ENCODE data around the gene DEFB129. TPM values are rescaled to one million over a fixed set of nuclear protein-coding genes. Genes with fewer than 3 reads are reported as not detected.
A peak's percentile ranks its signal among the peaks of the same experiment; 100 is the strongest.

Gene DEFB129
- total and polyA plus RNA-seq, 3 donors from 2014 or later, result not detected

GRCh38 chr20:278607-279571, 51.8 kb downstream of the DEFB129 start:
- Histone ChIP-seq H3K4me1 (peaks cover 4% of the 10 kb centered on the region), H3K36me3 (ENCODE audit: low read depth, missing control alignments) (no peaks in the 10 kb centered on the region), H3K27me3 (no peaks in the 10 kb centered on the region), H3K4me3 (peak overlapping the region; percentile 29 to 47), H3K9me3 (no peaks in the 10 kb centered on the region), H3K27ac (peak overlapping the region in 1 of 2 donors; percentile 37)
- intact Hi-C loops (cut with DNase I; ENCODE audit: low total_unique reads), result loop anchor here (10.0 kb wide), 1 partner anchor 46 kb away; the partner anchor contains the start of gene SOX12
- DNase-seq, result peak; percentile 26
- TF ChIP-seq POLR2A (IDR thresholded peaks at IDR 0.05), result no peak
- TF ChIP-seq CTCF (IDR thresholded peaks at IDR 0.05), result no peak
- WGBS, 2 donors, result 22 to 62% methylated on average over 15 to 64 of the region's 88 CpGs

Other genes starting within 250 kb of the DEFB129 start
- under 1 TPM in 1 of 2 donors, not detected in 1; 0.25 TPM for gene DEFB125, start 139.6 kb upstream of the DEFB129 start, total RNA-seq
- 0.67 TPM for gene DEFB125, start 139.6 kb upstream of the DEFB129 start, polyA plus RNA-seq (ENCODE audit: insufficient read depth, low read depth, low replicate concordance)
- not detected for gene DEFB126, start 84.7 kb upstream of the DEFB129 start, total RNA-seq
- gene DEFB126, start 84.7 kb upstream of the DEFB129 start, polyA plus RNA-seq (ENCODE audit: insufficient read depth, low read depth, low replicate concordance), result not detected
- gene DEFB127, start 69.8 kb upstream of the DEFB129 start, total RNA-seq, result not detected
- not detected for gene DEFB127, start 69.8 kb upstream of the DEFB129 start, polyA plus RNA-seq (ENCODE audit: insufficient read depth, low read depth, low replicate concordance)
- not detected for gene DEFB128, start 37.5 kb upstream of the DEFB129 start, total RNA-seq
- not detected for gene DEFB128, start 37.5 kb upstream of the DEFB129 start, polyA plus RNA-seq (ENCODE audit: insufficient read depth, low read depth, low replicate concordance)
- not detected for gene DEFB132, start 30.5 kb downstream of the DEFB129 start, total RNA-seq
- gene DEFB132, start 30.5 kb downstream of the DEFB129 start, polyA plus RNA-seq (ENCODE audit: insufficient read depth, low read depth, low replicate concordance), result not detected
- 10 to 100 TPM; 16.7 to 32.0 TPM for gene C20orf96, start 63.5 kb downstream of the DEFB129 start, total RNA-seq
- 46.3 TPM for gene C20orf96, start 63.5 kb downstream of the DEFB129 start, polyA plus RNA-seq (ENCODE audit: insufficient read depth, low read depth, low replicate concordance)
- gene ZCCHC3, start 70.3 kb downstream of the DEFB129 start, total RNA-seq, result 10 to 100 TPM; 29.1 to 34.9 TPM
- gene ZCCHC3, start 70.3 kb downstream of the DEFB129 start, polyA plus RNA-seq (ENCODE audit: insufficient read depth, low read depth, low replicate concordance), result 21.2 TPM
- 10 to 100 TPM; 19.2 to 23.8 TPM for gene SOX12, start 98.3 kb downstream of the DEFB129 start, total RNA-seq
- gene SOX12, start 98.3 kb downstream of the DEFB129 start, polyA plus RNA-seq (ENCODE audit: insufficient read depth, low read depth, low replicate concordance), result 13.4 TPM
- gene NRSN2, start 119.9 kb downstream of the DEFB129 start, total RNA-seq, result 10 to 100 TPM; 62.4 to 79.0 TPM
- gene NRSN2, start 119.9 kb downstream of the DEFB129 start, polyA plus RNA-seq (ENCODE audit: insufficient read depth, low read depth, low replicate concordance), result 49.4 TPM
- 1 to 10 TPM; 2.9 to 3.6 TPM for gene TRIB3, start 153.5 kb downstream of the DEFB129 start, total RNA-seq
- gene TRIB3, start 153.5 kb downstream of the DEFB129 start, polyA plus RNA-seq (ENCODE audit: insufficient read depth, low read depth, low replicate concordance), result 2.8 TPM
- 10 to 100 TPM; 87.2 to 93.7 TPM for gene RBCK1, start 181.0 kb downstream of the DEFB129 start, total RNA-seq
- gene RBCK1, start 181.0 kb downstream of the DEFB129 start, polyA plus RNA-seq (ENCODE audit: insufficient read depth, low read depth, low replicate concordance), result 77.8 TPM
- gene TBC1D20, start 235.3 kb downstream of the DEFB129 start, total RNA-seq, result 10 to 100 TPM; 45.7 to 52.6 TPM
- gene TBC1D20, start 235.3 kb downstream of the DEFB129 start, polyA plus RNA-seq (ENCODE audit: insufficient read depth, low read depth, low replicate concordance), result 43.5 TPM